HG02588 (cell line): Measurements from ENCODE around the gene CCDC82.
A peak's percentile ranks its signal among the peaks of the same experiment; 100 is the strongest.

Experiments
- ATAC-seq: cut with Tn5 transposase; IDR thresholded peaks from one replicate; pipeline ENCODE4 v1.9.1; 2021; ENCODE audit warnings: mild to moderate bottlenecking, moderate library complexity; ENCODE audit not compliant: unreplicated experiment

Gene CCDC82

DNA sequence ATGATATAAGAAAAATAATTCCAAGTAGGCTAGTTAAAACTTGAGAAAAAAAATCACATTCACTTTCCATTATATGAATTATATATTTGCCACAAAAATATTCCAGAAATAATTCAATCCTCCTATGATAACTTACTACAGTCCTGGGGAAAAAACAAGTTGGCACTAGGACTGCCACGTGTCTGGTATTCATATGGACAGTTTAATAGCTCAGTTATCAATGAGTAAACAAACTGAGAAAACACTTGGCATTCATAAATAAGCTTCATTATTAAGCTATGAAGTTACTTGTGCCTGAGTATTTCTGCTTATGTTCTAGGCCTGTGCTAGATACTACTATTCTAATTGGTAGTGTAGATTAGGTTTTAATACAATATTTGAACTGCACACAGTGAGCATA lies 24.2 kb downstream of the CCDC82 start:
- ATAC-seq: no peak

DNA sequence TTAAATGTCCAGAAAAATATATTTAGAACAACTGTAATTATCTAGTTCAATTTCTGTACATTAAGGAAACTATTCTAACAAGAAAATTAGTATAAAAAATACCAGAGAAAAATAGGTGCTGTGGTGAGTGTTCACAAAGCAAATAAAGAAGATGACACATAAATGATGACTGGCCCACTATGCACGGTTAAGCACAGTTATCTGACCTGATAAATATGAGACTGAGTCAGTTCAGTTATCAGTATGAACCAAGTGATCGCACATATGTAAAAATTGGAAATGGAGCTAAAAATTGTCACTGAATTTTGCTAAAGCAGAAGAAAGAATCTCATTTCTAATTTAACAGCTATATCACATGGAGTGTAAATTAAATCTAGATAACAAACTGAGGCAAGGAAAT lies 27.9 kb downstream of the CCDC82 start:
- no peak for ATAC-seq

DNA sequence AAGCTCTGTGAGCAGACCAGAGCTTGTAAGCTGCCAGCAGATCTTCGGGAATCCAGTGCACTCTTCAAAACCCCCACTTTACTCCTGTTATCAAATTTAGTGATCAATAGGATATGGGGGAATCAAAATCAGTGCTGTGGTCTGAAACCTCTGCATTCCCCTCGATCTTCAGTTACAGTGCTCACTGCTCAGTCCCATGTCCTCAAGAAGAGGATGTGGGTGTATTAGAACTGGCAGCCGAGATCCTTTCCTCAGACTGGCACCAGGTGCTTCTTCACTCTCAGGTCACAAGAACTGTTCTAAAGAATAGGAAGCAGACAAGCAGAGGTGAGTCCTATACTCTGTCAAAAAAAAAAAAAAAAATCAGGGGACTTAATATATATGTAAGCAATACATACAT lies 31.4 kb downstream of the CCDC82 start:
- ATAC-seq: no peak

DNA sequence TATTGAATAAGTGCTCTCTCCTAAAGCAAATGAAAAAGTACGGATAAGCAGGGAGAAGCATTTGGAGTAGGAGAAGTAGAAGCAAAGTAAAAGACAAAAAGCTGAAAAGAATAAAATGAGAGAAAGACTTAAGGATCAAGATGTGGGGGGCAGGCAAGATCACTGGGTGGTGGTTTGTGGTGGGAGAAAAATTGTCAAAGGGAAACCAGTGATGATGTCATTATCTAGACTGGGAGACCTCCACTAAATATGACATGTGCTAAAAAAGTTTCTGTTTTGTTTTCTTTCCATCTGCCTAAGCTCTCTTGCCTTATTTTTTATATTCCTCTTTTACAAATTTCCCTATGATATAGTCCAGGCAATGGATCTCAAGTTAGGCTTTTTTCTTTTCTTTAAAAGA lies 31.9 kb downstream of the CCDC82 start:
- ATAC-seq: no peak

DNA sequence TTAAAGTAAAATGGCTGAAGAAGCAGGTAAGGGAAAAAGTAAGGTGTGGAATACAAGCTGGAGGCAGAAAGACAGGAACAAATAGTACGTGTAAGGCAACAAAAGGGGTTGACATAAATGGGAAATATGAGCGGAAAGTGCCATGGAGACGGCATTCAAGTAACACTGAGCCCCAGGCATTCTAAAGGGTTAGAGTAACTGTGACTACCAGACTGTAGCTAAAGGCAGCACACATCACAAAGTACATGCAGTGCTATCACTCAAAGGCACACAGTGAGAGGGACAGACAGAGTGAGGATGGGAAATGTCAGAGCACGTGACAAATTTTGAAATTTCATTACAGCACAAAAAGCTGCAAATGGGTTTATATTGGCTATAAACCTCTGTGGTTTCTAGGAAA lies 32.9 kb downstream of the CCDC82 start:
- ATAC-seq: no peak

DNA sequence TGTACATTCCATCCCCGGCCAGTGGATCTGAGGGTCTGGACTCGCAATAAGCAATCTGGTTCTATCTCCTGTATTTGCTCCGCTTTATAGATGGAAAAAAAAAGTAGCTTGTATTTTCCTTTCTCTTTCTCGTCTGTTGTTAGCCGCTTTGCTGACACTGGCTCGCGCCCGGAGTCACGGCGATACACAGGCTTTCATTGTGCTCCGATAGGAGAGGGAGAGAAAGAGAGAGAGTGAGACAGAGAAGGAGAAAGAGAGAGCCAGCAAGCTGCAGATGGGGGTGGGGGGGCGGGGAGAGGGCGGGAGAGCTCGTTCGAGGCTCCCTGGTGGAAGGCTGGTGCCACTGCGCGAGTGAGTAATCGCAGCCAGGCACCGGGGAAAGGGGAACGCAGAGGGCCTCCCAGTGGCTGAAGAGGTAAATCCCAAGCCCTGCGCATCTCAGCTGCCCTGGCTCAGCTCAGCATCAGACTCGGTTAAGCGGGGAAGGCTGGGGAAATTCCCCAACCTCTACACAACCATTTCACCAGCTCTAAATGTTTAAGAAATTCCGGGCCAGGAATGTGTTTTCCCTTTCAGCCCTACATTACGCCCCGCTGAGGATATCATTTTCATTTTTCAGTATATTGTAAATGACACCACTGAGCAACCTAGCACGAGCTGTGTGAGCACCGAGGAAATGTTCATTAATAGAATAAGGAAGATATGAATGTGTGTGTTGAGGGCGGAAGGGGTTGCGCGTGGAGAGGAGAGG lies 46.6 kb downstream of the CCDC82 start, which contains the start of gene MAML2:
Gene MAML2 (minus strand): TSS at position 235 of the 751 bp plus-strand sequence. CDS start 1,300 bp downstream, outside the sequence.
- ATAC-seq: peak; percentile 85

DNA sequence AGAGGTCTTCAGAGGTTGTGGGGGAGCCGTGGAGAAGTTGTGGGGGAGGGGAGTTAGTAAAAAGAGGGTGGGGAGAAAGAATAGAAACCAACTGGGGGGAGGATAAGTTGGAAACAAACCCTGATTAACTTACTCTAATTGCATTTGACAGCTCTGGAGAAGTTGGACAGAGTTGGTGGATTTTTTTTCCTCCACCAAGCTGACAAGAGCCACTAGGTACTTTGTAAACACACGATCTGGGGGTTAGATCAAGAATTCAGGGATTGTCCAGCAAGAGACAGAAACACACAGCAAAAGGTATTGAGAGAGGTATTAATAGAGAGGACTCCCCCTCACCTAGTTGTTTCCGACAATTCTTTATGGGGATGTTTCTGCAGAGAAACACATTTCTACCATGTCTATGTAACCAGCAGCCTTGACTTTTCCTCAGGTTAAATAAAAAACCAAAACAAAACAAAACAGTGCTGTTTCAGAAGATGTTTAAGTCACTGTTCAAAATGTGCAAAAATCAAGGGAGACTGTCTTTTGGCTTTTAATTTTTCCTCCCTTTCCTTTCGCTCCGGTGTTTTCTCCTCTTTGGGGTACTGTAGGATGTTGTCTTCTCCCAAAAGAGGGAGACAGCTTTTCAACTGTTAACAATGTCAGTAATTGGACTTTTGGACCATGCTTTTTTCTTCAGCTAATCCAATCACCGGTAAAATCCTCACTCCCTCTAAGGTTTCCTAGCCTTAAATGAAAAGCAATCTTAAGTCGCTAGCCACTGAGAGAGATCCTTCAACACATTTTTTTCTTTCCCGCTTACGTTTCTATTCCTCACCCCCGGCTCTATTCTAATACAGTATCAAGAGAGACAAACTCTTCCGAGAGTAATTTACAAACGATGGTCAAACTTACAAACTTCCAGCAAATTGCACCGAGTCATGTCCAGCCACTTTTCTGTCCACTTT lies 47.4 kb downstream of the CCDC82 start:
- ATAC-seq: no peak

DNA sequence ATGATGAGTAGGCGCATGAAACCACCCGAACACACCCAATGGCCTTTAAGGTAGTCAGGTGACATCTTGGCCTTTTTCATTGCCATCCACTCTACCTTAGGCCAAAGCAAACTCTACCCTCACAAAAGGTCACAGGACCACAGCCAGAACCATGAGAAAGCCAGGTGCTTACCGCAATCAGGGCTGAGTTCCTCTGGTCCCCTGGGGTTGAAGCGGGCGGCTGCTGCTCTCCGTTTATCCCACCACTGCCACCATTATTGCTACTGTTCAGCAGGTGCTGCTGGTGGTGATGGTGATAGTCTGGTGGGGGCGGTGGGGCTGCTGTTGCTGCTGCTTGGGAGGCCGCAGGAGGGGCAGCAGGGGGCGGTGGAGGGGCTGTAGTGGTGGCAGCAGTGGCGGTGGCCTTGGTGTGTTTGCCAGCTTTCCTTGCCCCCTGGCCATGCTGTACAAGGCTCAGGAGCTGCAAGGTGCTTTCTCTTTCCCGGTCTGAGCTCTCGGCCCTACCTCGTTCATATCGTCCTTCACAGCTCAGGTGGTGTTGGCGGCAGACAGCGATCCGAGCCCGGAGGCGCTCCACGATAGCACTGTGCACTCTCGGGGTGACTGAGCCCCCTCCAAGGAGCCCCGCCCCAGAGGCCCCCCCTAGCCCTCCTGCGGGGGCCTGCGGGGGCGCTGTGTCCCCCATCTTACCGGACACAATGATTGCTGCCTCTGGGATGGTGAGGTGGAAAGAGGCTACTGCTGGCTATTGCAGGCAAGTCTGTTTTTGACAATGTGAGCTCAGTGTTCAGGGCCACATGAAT lies 48.3 kb downstream of the CCDC82 start:
- peak; percentile 22 for ATAC-seq

DNA sequence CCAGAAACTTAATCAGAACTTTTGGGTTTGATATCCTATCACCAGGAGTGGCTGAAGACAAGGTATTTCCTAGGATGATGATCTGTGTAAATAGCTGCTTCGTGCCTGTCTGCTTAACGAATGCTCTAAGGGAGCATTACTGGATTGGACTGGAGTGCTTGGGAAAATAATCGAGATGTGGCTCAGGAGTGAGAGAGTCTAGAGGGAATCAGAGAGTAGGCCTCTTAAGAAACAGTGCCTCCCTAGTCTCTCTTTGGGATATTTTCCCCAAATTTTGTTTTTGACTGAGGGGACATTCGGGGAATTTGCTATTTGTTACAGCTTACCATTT lies 49.2 kb downstream of the CCDC82 start:
- ATAC-seq: no peak

DNA sequence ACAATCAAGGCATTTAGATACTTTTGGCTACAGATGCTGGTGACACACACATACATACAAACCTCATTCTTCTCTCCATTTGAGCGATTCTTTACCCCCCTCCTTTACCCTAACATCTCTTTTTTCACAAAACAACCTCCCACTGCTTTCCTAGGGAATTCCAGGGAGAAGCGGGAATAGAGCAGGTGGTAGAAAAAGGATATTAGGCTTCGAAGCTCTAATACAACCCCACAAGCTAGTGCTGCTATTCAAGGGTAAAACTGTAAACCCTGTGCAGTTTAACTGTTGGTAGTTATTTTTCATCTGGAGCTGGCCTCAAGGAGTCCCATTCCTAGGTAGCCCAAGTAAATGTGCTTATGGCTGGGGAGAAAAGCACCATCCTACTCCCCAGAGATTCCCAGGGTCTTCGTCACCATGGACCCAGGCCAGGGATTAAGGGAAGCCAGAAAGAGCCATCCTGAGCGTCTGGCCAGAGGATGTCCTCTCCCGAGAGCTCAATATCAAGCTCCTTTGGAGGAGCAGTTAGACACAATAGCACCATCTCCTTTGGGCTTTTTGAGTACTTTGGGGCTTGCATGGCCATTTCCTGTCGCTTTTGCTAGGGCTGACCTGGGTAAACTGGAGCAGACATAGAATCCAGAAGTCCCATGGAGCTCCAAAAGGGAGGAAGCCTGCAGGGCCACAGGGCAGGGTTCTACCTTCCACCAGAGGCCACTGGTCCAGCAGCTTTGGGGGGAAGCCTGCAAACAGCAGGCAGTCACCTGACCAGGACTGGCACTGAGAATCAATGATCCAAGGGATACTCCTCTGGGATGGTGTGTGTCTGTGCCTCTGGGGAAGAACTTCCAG lies 49.8 kb downstream of the CCDC82 start:
- no peak for ATAC-seq

DNA sequence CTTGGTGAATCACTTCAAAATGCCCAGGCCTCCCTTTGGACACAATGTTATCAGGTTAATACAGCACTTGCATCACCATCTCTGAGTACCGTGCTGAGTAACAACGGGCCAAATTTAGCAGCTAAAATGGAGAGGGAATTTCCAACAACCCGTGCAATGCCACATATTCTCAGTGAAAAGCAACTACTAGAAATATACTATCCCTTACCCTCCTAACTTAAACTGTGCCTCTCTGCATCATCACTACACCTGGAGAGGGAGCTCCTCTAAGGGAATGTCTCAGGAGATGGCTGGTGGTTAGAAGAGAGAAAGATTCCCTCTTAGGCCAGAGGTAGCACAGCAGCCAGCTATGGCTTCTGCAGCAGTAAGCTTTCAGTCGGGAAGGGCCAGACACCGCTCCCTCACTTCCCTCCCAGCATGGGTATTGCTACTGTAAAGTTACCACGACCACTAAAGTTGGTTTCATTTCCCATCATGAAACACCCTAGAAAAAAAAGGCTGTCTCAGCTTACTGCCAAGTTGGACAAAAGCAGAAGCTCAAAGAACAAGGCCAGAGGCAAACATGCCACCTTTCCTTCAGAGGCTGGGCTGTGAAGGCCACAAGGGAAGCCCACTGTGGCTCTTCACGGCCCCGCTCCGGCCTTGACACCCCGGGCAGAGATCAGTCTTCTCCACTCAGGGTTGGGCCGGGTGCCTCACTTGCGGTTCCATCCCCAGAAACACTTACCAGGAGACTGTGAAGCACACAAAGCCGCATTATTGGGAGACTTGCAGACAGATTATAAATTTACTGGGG lies 50.6 kb downstream of the CCDC82 start:
- ATAC-seq: peak; percentile 44

DNA sequence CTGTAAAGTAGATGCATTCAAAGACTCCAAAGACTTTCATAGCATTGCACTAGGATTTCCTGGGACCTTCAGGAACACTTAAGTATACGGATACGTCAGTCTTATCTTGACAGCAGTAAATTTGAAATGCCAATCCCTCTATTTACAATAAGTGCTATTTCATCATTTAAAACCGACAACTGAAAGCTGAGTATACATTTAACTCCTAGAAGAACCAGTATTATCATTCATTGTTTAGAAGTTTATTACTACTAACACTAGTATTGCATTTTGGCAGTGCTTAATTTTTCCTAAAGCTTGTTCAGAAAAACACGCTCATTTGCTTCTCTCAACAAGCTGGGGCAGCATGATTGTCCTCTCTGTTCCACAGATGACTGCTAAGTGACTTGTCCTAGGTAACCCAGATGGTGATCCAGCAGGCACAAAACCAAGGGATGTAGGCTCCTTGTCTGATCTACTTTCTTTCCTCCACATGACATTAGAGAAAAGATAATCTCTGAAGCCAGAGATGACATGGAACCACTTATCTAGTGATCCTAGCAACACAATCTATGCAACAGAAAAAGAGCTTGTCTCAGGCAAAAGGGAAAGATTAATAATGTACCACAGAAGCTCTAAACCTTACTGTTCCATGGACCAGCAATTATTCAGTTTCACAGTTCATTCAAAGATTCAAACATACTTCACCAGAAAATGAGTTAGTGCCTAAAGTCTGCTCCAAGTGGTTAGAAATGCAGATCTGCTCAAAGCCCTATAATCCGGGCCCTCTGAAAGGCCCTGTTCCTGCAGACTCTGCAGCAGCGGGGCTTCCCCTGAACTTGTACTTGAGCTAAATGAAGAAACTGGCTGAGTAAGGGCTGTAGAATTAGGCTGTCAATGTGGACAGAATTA lies 51.9 kb downstream of the CCDC82 start:
- peak; percentile 32 for ATAC-seq

DNA sequence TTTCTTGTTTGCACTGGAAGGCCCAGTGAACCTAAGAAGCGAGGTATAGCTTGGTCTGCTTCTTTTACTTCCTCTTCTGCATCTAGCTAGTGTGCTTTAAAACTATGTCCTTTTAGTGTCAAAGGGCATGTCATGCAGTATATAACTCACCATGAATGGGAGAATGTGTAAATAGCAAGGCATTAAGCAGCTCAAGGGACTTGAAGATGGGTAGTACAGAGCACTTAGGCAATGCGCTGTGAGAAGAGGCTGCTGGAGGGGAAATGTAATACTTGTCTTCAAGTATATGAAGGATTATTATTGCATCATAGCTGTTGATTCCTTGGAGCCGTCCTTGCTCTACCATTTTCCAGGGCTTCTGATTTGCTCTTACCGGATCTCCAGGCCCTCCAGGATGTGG lies 54.3 kb downstream of the CCDC82 start:
- ATAC-seq: no peak

DNA sequence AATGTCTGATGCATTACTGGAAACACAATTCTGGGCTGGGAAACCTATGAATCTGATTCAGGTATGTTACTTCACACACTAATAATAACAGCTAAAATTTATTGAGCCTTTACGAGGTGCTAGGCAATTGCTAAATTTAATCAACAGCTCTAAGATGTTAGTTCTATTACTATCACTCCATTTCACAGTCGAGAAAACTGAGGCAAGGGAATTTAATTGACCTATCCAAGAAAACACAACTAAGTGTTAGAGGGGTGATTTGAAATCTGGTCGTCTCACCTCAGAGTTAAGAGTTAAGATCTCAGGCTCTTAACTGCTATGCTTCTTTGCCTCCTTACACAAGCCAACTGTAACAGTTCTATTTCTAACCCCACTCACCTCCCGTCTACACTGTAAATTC lies 55.5 kb downstream of the CCDC82 start:
- no peak for ATAC-seq

DNA sequence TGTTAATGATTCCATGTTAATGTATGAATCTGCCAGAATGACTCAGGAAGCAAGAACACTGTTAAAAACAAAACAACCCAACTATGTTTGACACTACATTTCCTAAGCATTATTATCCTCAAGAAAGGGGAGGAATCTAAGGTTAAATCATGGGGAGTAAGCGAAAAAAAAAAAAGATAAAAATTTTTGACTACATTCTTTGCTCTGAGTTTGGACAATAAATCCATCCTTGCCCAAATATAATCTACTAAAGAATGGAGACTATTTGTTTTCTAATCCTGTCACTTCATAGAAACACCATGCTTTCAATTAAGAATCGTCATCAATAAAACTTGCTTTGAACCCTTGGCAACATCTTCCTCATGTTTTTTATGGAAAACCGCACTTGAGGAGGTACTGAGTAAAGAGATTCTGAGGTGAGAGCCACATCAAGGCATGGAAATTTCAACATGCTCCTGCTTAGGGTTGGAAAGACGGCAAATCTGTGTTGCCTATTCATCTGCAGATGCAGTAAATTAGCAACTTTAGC lies 56.5 kb downstream of the CCDC82 start:
- ATAC-seq: no peak

DNA sequence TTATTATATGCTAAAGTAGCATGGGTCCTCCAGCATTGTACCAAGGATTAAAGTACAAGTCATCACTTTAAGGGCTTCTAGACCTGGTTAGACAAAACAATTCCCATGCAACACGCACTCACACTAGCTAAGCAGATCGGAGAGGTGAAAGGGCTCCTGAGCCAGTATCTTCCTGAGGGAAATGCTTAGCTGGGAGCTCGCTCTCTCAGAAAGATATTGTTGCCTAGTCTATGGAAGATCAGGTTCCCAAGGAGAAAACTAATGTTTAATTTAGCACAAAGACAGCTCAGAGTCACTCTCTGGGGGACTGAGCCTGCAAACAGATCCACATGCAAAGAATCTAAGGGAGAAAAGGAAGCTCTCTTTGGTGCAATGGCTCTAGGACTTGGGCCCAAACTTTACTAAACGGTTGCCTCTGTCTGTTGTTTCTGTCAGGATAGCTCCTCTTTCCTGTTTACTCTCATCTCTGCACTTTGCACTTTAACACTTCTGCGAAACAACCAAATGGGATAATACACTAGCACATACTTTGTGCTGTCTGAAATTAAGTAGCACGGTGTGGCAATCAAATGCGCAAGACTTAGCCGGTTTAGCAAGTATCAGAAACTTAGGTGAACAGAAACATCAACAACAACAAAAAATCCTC lies 57.5 kb downstream of the CCDC82 start:
- ATAC-seq: no peak

DNA sequence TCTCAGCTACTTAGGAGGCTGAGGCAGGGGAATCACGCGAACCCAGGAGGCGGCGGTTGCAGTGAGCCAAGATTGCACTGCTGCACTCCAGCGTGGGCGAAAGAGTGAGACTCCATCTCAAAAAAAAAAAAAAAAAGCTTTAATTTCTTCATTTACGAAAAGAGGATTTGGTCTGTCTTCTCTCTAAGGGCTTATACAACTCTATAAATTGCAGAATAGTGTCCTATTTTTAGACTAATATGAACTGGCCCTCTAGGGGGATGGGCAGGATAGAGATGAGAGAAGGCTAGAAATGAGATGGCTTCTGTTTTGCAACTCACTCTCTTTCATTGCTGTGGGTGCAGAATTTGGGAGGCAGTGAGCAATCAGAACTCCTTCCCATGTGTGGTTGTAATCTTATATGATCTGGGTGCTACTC lies 58.0 kb downstream of the CCDC82 start:
- no peak for ATAC-seq

DNA sequence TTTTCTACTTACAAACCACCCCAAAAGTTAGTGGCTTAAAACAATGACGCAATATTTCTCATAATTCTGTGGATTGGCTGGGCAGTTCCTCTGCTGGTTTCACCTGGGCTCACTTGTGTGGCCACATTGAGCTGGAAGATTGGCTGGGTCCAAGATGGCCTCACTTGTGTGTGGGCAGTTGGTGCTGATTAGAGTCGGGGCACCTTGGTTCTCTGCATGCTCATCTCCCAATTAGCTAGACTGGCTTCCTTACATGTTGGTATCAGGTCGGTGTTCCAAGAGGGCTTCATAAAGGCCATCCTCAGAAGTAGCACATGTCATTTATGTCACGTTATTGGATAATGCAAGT lies 59.2 kb downstream of the CCDC82 start:
- ATAC-seq: no peak
